Heart right ventricle (tissue), 16 donors: ENCODE data around the gene ADAM11. TPM values are rescaled to one million over a fixed set of nuclear protein-coding genes. Genes with fewer than 3 reads are reported as not detected.
"Not testable (repeated sequence)": the region's sequence is repeated elsewhere in the genome, so short reads cannot be mapped to it uniquely, and the experiment has no call there.

Experiments used
- ATAC-seq, 8 donors: fragments of 200-7000 bp; cut with Tn5 transposase; one replicate each; pipeline ENCODE4 v1.9.1; 2020; ENCODE audit warnings: mild to moderate bottlenecking in 8 of 8, moderate library complexity in 8 of 8, moderate number of reproducible peaks in 1 of 8
- DNase-seq, 2 donors: peaks; one replicate each; pipeline ENCODE4 v3.0.0-alpha.2; 2020
- H3K27ac ChIP-seq, 10 donors: fragments of 200-600 bp; sonication (generic) in 2 of 10; one replicate each; pipeline versions ENCODE4 v1.5.0 to v1.8.0; 2020 to 2022; ENCODE audit warnings: mild to moderate bottlenecking in 3 of 10
- H3K27me3 ChIP-seq, 7 donors: fragments of 200-600 bp; one replicate each; pipeline ENCODE4 v1.8.0; 2021 to 2022; ENCODE audit warnings: mild to moderate bottlenecking in 2 of 7
- H3K36me3 ChIP-seq, 9 donors: fragments of 200-600 bp; sonication (generic) in 1 of 9; one replicate each; pipeline versions ENCODE4 v1.5.0 to v1.8.0; 2020 to 2022; ENCODE audit warnings: mild to moderate bottlenecking in 2 of 9
- H3K4me1 ChIP-seq, 9 donors: fragments of 200-600 bp; sonication (generic) in 1 of 9; one replicate each; pipeline versions ENCODE4 v1.5.0 to v1.8.0; 2020 to 2022; ENCODE audit warnings: mild to moderate bottlenecking in 4 of 9
- H3K4me3 ChIP-seq, 10 donors: fragments of 200-600 bp; sonication (generic) in 2 of 10; one replicate each; pipeline versions ENCODE4 v1.5.0 to v1.8.0; 2020 to 2022; ENCODE audit warnings: mild to moderate bottlenecking in 7 of 10, moderate library complexity in 2 of 10
- H3K9me3 ChIP-seq, 11 donors: fragments of 200-600 bp in 10 of 11; sonication (generic) in 2 of 11; one replicate each; pipeline versions ENCODE4 v1.5.0 to v1.8.0; 2013 to 2022; ENCODE audit warnings: mild to moderate bottlenecking in 2 of 11, control low read depth in 1 of 11, moderate library complexity in 1 of 11
- CTCF ChIP-seq, 9 donors: fragments of 200-600 bp; sonication (generic) in 2 of 9; IDR thresholded peaks; one replicate each; pipeline versions ENCODE4 v1.5.0 to v1.8.0; 2021 to 2022; ENCODE audit warnings: antibody characterized with exemption in 9 of 9, mild to moderate bottlenecking in 5 of 9, moderate library complexity in 1 of 9
- WGBS, 2 donors: extraction: QIAGEN DNeasy Blood & Tissue Kit; methylation state at CpG; one replicate each; pipeline ENCODE4 v1.1.7; 2013; ENCODE audit warnings: inconsistent platforms in 1 of 2; 5-methylcytosine and 5-hydroxymethylcytosine counted together
- intact Hi-C, 10 donors: fragments of 100-400 bp; cut with DNase I; formaldehyde crosslinking; loops; one replicate each; pipeline versions ENCODE4 v1.11.1 to v1.14.2; 2022
- polyA plus RNA-seq, 2 donors: library from polyadenylated mRNA; stranded (reverse); fragments of 200-250 nt; gene quantifications; one replicate each; pipeline ENCODE4 v1.2.3, GENCODE V29; 2013
- total RNA-seq, 10 donors: library from RNA; stranded (reverse); fragmentation: NEBNext Ultra II Directional in 3 of 10; extraction: Animal tissue kit (Norgen Biotek cat#: 25700) in 3 of 10; gene quantifications; one replicate each; pipeline versions ENCODE4 v1.2.1 to v1.2.4, GENCODE V29; 2021 to 2023
- donor health status: Arrhythmogenic right ventricular cardiomyopathy.
- donor health status: ischemic (EF 13 %, LVEDD 7.1; RV severe dilation, severe dysfunction).
- donor health status: healthy with polysubstance abuse.
- donor health status: DM: no; HTN: yes; CAD: no.
- donor health status: DM: no; HTN: no; CAD: no.
- donor health status: ischemic (EF 25% LVEDD 6.9; RV normal size, moderate dysfunction).
- donor health status: ischemic (EF 25% LVEDD 5.7; RV mildly dilated, moderate dysfunction).
- donor health status: healthy.
- donor health status: DM: yes; HTN: yes; CAD: no.
- donor health status: Ischemic cardiomyopathy.
- donor health status: ischemic (EF 35%, LVEDD 5.7; RV mildly dilated, moderate dysfunction).
- donor health status: nonischemic (EF 11% LVEDD 7.7; RV severe dilation, severe dysfunction).
- donor health status: DM: yes; HTN: yes; CAD: no.
- donor health status: PGD.
- donor health status: ischemic (EF 29% LVEDD 5.4; RV normal size, mild dysfunction).
- donor health status: nonischemic (EF 23%, LVEDD 6.1; RV moderate dilation, normal function).

Gene ADAM11
- total and polyA plus RNA-seq, 12 donors, result 0.75 to 18.3 (median 7.8) TPM

- ATAC-seq (no peak), DNase-seq (no peak)
- Histone ChIP-seq H3K36me3 (peaks cover 0 to 15% (median 0%) of the 10 kb centered on the region in 9 donors), H3K27me3 (peaks cover 0 to 23% (median 10%) of the 10 kb centered on the region in 7 donors), H3K4me1 (peaks cover 2 to 21% (median 11%) of the 10 kb centered on the region in 9 donors), H3K9me3 (no peaks in the 10 kb centered on the region), H3K4me3 (no peak overlapping the region), H3K27ac (no peak overlapping the region)
- TF ChIP-seq CTCF (IDR thresholded peaks at IDR 0.05), result no peak
- intact Hi-C loops, result no loop called here
- 80 to 82% methylated on average over 7 of the region's 7 CpGs for WGBS, 2 donors
Measured at GRCh38 chr17:44754276-44754675, 4.5 kb upstream of the ADAM11 start.

- ATAC-seq, H3K4me3 ChIP-seq, intact Hi-C loops, H3K27ac ChIP-seq, DNase-seq, H3K9me3 ChIP-seq: not testable (repeated sequence)
- H3K27me3 ChIP-seq, result peaks cover 0 to 32% (median 19%) of the 10 kb centered on the region in 7 donors
- peaks cover 4 to 25% (median 14%) of the 10 kb centered on the region in 9 donors for H3K4me1 ChIP-seq
- peaks cover 0 to 12% (median 0%) of the 10 kb centered on the region in 9 donors for H3K36me3 ChIP-seq
- whole genome bisulfite sequencing, 2 donors, result 85 to 88% methylated on average over 4 to 5 of the region's 5 CpGs
Measured at GRCh38 chr17:44755180-44755579, 3.6 kb upstream of the ADAM11 start.

DNA sequence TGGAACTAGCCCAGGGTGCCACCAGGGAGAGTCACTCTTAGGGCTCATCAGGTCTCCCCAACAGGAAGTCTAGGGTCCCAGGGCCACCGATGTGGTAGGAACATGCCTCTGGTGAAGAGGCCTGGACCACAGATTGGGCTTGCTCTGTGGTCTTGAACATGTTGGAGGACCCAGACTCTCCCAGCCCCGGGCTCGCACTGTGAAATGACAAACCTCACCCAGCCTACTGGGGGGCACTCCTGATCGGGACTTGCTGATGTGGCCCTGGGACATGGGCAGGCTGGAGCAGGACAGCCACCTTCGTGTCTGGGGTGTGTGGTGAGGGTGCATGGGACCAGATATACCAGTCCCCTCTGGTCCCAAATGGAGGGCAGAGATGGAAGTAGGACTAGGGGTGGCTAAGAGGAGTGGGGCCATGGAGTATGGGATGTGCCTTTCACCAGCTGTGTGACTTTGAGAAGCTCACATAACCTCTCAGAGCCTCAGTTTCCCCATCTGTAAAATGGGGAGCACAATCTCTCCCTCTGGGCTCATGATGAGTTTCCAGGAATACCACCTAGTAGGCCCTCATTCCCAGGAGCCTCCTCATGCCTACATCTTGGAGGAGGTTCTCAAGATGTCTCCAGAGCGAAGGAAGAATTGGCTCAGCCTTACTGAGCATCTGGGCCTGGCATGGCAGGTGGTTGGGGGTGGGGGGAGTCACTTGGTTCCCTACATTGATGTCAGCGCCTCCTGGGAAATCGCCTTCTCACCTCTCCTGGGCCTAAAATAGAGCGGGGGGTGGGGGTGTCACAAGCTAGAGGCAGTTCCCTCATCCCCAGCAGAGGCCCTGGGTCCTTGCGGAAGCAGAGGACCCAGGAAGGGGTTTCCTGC, 1.5 kb upstream of the ADAM11 start:
- H3K27ac ChIP-seq, result peak overlapping the region in 2 of 10 donors; percentile 37 to 69
- peak; percentile 36 to 72 (median 44) for ATAC-seq
- intact Hi-C loops, result no loop called here

GRCh38 chr17:44757918-44758413, 822 bp upstream of the ADAM11 start:
- Histone ChIP-seq H3K27me3 (peaks cover 0 to 49% (median 33%) of the 10 kb centered on the region in 7 donors), H3K4me3 (peak overlapping the region in 3 of 10 donors; percentile 39 to 67 (median 55)), H3K36me3 (no peaks in the 10 kb centered on the region), H3K9me3 (no peaks in the 10 kb centered on the region), H3K27ac (peak overlapping the region in 2 of 10 donors; percentile 37 to 69), H3K4me1 (peaks cover 4 to 22% (median 14%) of the 10 kb centered on the region in 9 donors)
- TF ChIP-seq CTCF (IDR thresholded peaks at IDR 0.05), result no peak
- WGBS, 2 donors, result 36 to 48% methylated on average over 5 of the region's 5 CpGs
- ATAC-seq (peak in 4 of 8 donors; percentile 8 to 31 (median 10)), DNase-seq (no peak)
- intact Hi-C loops, result no loop called here

More for the DNA sequence above, 1.5 kb upstream of the ADAM11 start:
- WGBS, 2 donors, result 71 to 74% methylated on average over 10 of the region's 10 CpGs
- Histone ChIP-seq H3K27me3 (peaks cover 0 to 48% (median 33%) of the 10 kb centered on the region in 7 donors), H3K36me3 (no peaks in the 10 kb centered on the region), H3K4me3 (no peak overlapping the region), H3K4me1 (peaks cover 4 to 22% (median 14%) of the 10 kb centered on the region in 9 donors), H3K9me3 (no peaks in the 10 kb centered on the region)
- DNase-seq, result peak; percentile 40 to 48
- TF ChIP-seq CTCF (IDR thresholded peaks at IDR 0.05), result no peak
